BE2C (cell line): ENCODE data around the gene PDCD6IP.

ENCODE experiments used
- DNase-seq: peaks from one replicate; pipeline ENCODE4 v3.0.0-alpha.2; 2020
- H3K27me3 ChIP-seq: fragments of 250-450 bp; sonication (Bioruptor Pico); 2 replicates; pipeline ENCODE4 v1.5.1; 2020; ENCODE audit warnings: mild to moderate bottlenecking
- H3K36me3 ChIP-seq: fragments of 250-450 bp; sonication (Bioruptor Pico); 2 replicates; pipeline ENCODE4 v1.5.1; 2020; ENCODE audit warnings: mild to moderate bottlenecking
- H3K4me1 ChIP-seq: fragments of 250-450 bp; sonication (Bioruptor Pico); 2 replicates; pipeline ENCODE4 v1.5.1; 2020
- H3K4me3 ChIP-seq: 2 replicates; pipeline ENCODE4 v1.5.1; 2011; ENCODE audit warnings: low read depth, low read length
- H3K9me3 ChIP-seq: fragments of 250-450 bp; sonication (Bioruptor Pico); 2 replicates; pipeline ENCODE4 v1.5.1; 2020
- CTCF ChIP-seq: IDR thresholded peaks from 2 replicates; pipeline ENCODE4 v1.5.1; 2012; ENCODE audit warnings: mild to moderate bottlenecking, low read depth, low read length

PDCD6IP gene

GRCh38 chr3:33900440-33900808 lies 102.0 kb downstream of the PDCD6IP start:
- H3K27me3 ChIP-seq = no peaks in the 10 kb centered on the region
- no peaks in the 10 kb centered on the region for H3K36me3 ChIP-seq
- H3K4me1 ChIP-seq = no peaks in the 10 kb centered on the region
- H3K9me3 ChIP-seq = no peaks in the 10 kb centered on the region
- no peak for DNase-seq
- TF ChIP-seq CTCF = no peak
- no peak overlapping the region for H3K4me3 ChIP-seq

- no peaks in the 10 kb centered on the region for H3K9me3 ChIP-seq
- no peaks in the 10 kb centered on the region for H3K36me3 ChIP-seq
- TF ChIP-seq CTCF = no peak
- no peaks in the 10 kb centered on the region for H3K4me1 ChIP-seq
- no peak overlapping the region for H3K4me3 ChIP-seq
- DNase-seq = no peak
- H3K27me3 ChIP-seq = no peaks in the 10 kb centered on the region
Measured at GRCh38 chr3:33900809-33901505, 102.5 kb downstream of the PDCD6IP start.

DNA sequence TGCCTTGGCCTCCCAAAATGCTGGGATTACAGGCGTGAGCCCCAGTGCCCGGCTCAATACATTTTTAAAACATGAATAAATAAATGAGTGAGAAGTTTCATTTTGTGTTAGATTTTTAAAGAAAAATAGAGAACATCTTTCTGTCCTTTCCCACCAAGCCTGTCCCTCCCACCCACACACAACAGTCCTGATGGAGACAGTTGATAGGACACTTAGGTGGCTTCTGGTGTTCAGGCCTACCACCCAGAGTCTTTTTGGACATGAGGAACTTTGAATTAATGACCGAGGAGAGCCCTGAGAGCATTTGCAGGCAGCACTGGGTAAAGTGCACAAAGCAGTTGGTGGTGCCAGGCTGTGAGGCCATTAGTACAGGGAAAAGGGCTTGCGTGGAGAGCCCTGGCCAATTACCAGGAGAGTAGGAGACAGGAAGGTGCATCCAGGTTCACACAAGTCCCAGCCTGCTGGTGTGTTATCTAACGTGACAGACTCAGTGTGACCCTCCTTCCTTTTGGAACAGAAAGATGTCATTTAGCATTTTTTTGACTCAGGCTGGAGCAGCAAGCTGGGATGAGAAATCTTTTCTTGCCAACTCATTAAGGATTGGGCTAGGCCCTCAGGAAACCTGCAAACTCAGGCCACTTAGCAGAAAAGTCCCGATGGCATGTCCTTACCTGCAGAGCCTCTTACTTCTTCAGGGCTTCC lies 103.6 kb downstream of the PDCD6IP start:
- Histone ChIP-seq H3K36me3 (no peaks in the 10 kb centered on the region), H3K4me3 (no peak overlapping the region), H3K9me3 (no peaks in the 10 kb centered on the region), H3K4me1 (no peaks in the 10 kb centered on the region), H3K27me3 (no peaks in the 10 kb centered on the region)
- no peak for TF ChIP-seq CTCF
- DNase-seq = no peak

- Histone ChIP-seq H3K9me3 (no peaks in the 10 kb centered on the region), H3K4me3 (no peak overlapping the region), H3K4me1 (no peaks in the 10 kb centered on the region), H3K27me3 (no peaks in the 10 kb centered on the region), H3K36me3 (no peaks in the 10 kb centered on the region)
- no peak for DNase-seq
- no peak for TF ChIP-seq CTCF
Measured at GRCh38 chr3:33904730-33905129, 106.3 kb downstream of the PDCD6IP start.

- no peak for TF ChIP-seq CTCF
- Histone ChIP-seq H3K27me3 (no peaks in the 10 kb centered on the region), H3K9me3 (no peaks in the 10 kb centered on the region), H3K4me3 (no peak overlapping the region), H3K4me1 (no peaks in the 10 kb centered on the region), H3K36me3 (no peaks in the 10 kb centered on the region)
- no peak for DNase-seq
Measured at GRCh38 chr3:33908250-33908851, 109.9 kb downstream of the PDCD6IP start.

- no peak for TF ChIP-seq CTCF
- H3K27me3 ChIP-seq = no peaks in the 10 kb centered on the region
- H3K36me3 ChIP-seq = no peaks in the 10 kb centered on the region
- H3K4me1 ChIP-seq = no peaks in the 10 kb centered on the region
- DNase-seq = no peak
- no peak overlapping the region for H3K4me3 ChIP-seq
- H3K9me3 ChIP-seq = no peaks in the 10 kb centered on the region
Measured at GRCh38 chr3:33909547-33909946, 111.1 kb downstream of the PDCD6IP start.
